AG09319 (cell line): ENCODE measurements around the gene DUOX1.

Source experiments
- DNase-seq: peaks from one replicate; pipeline ENCODE4 v3.0.0-alpha.2; 2010; ENCODE audit warnings: low read depth; ENCODE audit errors: extremely low read depth
- CTCF ChIP-seq: IDR thresholded peaks from 2 replicates; pipeline ENCODE4 v1.5.1; 2011; ENCODE audit warnings: low read depth, mild to moderate bottlenecking, inconsistent platforms, low read length, moderate library complexity

The DUOX1 gene

GRCh38 chr15:45114076-45114750, 15.6 kb upstream of the DUOX1 start, which contains the start of the genes DUOX2 and DUOXA2:
TSS of gene DUOX2 (minus strand) at chr15:45114172. CDS start at chr15:45113411, 761 bp downstream.
TSS of gene DUOXA2 (plus strand) at chr15:45114326. CDS start at chr15:45114606, 280 bp downstream.
- DNase-seq: no peak
- no peak for TF ChIP-seq CTCF

DNA sequence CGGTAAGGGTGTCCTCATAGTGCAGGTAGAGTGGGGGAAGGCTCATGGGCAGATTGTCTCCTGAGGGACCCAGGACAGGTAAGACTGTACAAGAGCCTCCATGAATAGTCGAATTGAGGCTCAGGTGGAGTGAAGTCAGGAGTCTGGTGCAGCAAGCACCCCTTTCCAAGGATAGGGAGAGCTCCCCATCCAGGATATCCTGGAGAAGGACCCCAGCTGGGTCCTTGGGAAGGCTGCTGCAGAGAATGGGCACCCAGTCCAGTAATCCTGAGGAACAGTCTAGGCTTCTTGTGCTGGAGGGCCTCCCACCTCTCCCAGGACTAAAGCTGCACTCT, 15.1 kb upstream of the DUOX1 start:
- no peak for TF ChIP-seq CTCF

GRCh38 chr15:45115312-45115820, 14.4 kb upstream of the DUOX1 start:
- no peak for DNase-seq
- no peak for TF ChIP-seq CTCF

More for the DNA sequence above, 15.1 kb upstream of the DUOX1 start:
- no peak for DNase-seq

DNA sequence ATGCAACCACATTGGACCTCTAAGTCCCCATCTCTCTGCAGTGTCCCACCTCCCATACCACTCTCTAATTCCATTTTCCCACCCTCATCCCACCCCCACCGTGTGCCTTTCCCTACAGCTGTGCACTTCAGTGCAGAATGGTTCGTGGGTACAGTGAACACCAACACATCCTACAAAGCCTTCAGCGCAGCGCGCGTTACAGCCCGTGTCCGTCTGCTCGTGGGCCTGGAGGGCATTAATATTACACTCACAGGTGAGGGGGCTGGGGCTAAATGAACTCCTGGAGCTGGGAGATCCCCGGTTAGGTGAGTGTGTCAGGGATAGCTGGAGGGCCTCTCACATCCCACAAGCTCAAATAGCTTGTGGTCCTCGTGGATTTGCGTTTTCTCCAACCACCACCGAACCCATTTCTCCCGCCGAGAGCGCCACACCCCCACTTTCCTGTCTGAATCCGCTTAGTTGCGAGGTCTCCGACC, 13.8 kb upstream of the DUOX1 start:
- no peak for DNase-seq
- TF ChIP-seq CTCF: no peak

DNA sequence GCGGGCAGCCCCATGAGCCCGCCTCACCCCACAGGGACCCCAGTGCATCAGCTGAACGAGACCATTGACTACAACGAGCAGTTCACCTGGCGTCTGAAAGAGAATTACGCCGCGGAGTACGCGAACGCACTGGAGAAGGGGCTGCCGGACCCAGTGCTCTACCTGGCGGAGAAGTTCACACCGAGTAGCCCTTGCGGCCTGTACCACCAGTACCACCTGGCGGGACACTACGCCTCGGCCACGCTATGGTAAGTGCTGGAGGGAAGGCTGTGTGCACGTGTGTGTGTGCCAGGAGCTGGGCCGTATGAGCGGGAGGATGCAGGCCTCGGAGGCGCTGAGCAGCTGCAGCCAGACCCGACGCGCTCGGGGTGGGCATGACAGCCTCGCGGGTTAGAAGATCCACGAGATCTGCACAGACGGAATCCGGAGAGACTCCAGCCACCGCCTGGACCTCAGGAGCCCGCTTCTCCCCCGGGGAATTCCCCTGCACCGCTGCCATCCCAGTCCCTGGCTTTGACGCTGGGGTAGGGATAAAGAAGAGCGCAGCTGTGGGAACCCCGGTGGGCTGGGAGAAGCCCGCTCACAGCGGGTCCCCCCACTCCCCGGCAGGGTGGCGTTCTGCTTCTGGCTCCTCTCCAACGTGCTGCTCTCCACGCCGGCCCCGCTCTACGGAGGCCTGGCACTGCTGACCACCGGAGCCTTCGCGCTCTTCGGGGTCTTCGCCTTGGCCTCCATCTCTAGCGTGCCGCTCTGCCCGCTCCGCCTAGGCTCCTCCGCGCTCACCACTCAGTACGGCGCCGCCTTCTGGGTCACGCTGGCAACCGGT, 13.1 kb upstream of the DUOX1 start:
- no peak for TF ChIP-seq CTCF
- DNase-seq: no peak

DNA sequence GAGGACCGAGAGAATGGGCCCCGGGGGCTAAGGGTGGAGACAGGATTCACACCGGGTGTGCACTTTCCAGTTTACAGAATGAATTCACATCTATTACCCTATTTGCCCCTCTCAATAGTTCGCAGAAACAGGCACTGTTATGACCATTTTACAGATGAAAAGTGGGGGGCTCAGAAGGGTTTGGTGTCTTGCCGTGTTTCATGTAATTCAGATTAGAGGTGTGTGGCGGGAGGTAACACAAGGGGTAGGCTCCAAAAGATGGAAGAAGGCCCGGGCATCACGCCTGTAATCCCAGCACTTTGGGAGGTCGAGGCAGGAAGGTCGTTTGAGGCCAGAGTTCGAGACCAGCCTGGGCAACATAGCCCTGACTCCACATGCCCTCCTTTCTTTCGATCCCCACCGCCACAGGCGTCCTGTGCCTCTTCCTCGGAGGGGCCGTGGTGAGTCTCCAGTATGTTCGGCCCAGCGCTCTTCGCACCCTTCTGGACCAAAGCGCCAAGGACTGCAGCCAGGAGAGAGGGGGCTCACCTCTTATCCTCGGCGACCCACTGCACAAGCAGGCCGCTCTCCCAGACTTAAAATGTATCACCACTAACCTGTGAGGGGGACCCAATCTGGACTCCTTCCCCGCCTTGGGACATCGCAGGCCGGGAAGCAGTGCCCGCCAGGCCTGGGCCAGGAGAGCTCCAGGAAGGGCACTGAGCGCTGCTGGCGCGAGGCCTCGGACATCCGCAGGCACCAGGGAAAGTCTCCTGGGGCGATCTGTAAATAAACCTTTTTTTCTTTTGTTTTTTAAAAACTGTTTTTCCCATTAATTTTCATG, 12.3 kb upstream of the DUOX1 start:
- no peak for DNase-seq
- TF ChIP-seq CTCF: no peak
